ENCODE data around the gene RMI1.

DNA sequence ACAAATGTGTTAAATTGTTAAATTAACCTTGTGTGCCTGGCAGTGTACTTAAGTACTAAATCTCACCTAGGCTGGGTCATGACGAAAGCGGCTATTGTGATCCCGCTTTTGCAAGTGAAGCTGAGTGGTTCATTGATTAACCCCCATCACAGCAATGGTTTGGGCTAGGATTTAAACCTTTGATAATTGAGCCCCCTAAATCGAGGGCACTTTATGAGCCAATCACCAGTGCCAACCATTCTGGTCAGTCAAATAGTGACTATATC, 23.4 kb upstream of the RMI1 start:
- TF ChIP-seq, protein P1, sequence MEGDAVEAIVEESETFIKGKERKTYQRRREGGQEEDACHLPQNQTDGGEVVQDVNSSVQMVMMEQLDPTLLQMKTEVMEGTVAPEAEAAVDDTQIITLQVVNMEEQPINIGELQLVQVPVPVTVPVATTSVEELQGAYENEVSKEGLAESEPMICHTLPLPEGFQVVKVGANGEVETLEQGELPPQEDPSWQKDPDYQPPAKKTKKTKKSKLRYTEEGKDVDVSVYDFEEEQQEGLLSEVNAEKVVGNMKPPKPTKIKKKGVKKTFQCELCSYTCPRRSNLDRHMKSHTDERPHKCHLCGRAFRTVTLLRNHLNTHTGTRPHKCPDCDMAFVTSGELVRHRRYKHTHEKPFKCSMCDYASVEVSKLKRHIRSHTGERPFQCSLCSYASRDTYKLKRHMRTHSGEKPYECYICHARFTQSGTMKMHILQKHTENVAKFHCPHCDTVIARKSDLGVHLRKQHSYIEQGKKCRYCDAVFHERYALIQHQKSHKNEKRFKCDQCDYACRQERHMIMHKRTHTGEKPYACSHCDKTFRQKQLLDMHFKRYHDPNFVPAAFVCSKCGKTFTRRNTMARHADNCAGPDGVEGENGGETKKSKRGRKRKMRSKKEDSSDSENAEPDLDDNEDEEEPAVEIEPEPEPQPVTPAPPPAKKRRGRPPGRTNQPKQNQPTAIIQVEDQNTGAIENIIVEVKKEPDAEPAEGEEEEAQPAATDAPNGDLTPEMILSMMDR (IDR thresholded peaks at IDR 0.05; ENCODE audit: insufficient read depth, low read length): no peak
- TF ChIP-seq POLR2AphosphoS5 (IDR thresholded peaks at IDR 0.05; ENCODE audit: low read depth): no peak
- TF ChIP-seq SPI1 (IDR thresholded peaks at IDR 0.05; ENCODE audit: borderline replicate concordance, low read depth): no peak
- TF ChIP-seq GABPA (IDR thresholded peaks at IDR 0.05; ENCODE audit: low read depth): no peak
- TF ChIP-seq, protein P2, sequence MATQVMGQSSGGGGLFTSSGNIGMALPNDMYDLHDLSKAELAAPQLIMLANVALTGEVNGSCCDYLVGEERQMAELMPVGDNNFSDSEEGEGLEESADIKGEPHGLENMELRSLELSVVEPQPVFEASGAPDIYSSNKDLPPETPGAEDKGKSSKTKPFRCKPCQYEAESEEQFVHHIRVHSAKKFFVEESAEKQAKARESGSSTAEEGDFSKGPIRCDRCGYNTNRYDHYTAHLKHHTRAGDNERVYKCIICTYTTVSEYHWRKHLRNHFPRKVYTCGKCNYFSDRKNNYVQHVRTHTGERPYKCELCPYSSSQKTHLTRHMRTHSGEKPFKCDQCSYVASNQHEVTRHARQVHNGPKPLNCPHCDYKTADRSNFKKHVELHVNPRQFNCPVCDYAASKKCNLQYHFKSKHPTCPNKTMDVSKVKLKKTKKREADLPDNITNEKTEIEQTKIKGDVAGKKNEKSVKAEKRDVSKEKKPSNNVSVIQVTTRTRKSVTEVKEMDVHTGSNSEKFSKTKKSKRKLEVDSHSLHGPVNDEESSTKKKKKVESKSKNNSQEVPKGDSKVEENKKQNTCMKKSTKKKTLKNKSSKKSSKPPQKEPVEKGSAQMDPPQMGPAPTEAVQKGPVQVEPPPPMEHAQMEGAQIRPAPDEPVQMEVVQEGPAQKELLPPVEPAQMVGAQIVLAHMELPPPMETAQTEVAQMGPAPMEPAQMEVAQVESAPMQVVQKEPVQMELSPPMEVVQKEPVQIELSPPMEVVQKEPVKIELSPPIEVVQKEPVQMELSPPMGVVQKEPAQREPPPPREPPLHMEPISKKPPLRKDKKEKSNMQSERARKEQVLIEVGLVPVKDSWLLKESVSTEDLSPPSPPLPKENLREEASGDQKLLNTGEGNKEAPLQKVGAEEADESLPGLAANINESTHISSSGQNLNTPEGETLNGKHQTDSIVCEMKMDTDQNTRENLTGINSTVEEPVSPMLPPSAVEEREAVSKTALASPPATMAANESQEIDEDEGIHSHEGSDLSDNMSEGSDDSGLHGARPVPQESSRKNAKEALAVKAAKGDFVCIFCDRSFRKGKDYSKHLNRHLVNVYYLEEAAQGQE (IDR thresholded peaks at IDR 0.05; ENCODE audit: insufficient replicate concordance, low read depth): no peak

Measured in HL-60 (cell line).